GM12801 (cell line): ENCODE data around the gene TMEM181.

ENCODE experiments used
- CTCF ChIP-seq: IDR thresholded peaks from one replicate; pipeline ENCODE4 v1.5.1; 2011; ENCODE audit warnings: control low read depth; ENCODE audit not compliant: insufficient read length; ENCODE audit errors: extremely low read depth

The TMEM181 gene

GRCh38 chr6:158640519-158640918, 80.6 kb downstream of the TMEM181 start:
- no peak for TF ChIP-seq CTCF

- TF ChIP-seq CTCF: no peak
These were observed 82.3 kb downstream of the TMEM181 start for GRCh38 chr6:158642097-158642601.

- no peak for TF ChIP-seq CTCF
These were observed 83.9 kb downstream of the TMEM181 start for GRCh38 chr6:158643836-158644230.

GRCh38 chr6:158644231-158645063, 84.6 kb downstream of the TMEM181 start, which contains the start of gene DYNLT1:
Gene DYNLT1, minus strand, starts transcription at chr6:158644743. Its CDS starts 35 bp downstream, at chr6:158644708.
- TF ChIP-seq CTCF: no peak

GRCh38 chr6:158645064-158646022, 85.5 kb downstream of the TMEM181 start:
- no peak for TF ChIP-seq CTCF

- TF ChIP-seq CTCF: no peak
These were observed 86.4 kb downstream of the TMEM181 start for GRCh38 chr6:158646023-158646910.
